ENCODE results near the gene SOCS4.

Gene SOCS4

DNA sequence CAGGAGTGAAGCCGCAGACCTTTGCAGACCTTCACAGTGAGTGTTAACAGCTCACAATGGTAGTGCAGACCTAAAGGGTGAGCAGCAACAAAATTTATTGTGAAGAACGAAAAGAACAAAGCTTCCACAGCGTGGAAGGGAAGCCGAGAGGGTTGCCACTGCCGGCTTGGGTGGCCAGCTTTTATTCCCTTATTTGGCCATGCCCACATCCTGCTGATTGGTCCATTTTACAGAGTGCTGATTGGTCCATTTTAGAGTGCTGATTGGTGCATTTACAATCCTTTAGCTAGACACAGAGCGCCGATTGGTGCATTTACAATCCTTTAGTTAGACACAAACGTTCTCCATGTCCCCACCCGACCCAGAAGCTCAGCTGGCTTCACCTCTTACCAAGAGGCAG lies 59.9 kb downstream of the SOCS4 start:
- TF ChIP-seq, protein P1, sequence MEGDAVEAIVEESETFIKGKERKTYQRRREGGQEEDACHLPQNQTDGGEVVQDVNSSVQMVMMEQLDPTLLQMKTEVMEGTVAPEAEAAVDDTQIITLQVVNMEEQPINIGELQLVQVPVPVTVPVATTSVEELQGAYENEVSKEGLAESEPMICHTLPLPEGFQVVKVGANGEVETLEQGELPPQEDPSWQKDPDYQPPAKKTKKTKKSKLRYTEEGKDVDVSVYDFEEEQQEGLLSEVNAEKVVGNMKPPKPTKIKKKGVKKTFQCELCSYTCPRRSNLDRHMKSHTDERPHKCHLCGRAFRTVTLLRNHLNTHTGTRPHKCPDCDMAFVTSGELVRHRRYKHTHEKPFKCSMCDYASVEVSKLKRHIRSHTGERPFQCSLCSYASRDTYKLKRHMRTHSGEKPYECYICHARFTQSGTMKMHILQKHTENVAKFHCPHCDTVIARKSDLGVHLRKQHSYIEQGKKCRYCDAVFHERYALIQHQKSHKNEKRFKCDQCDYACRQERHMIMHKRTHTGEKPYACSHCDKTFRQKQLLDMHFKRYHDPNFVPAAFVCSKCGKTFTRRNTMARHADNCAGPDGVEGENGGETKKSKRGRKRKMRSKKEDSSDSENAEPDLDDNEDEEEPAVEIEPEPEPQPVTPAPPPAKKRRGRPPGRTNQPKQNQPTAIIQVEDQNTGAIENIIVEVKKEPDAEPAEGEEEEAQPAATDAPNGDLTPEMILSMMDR (conservative IDR thresholded peaks at IDR 0.05; ENCODE audit: low read depth, low read length) = no peak
- no peak overlapping the region for H3K4me3 ChIP-seq (ENCODE audit: low read length)
- DNase-seq (ENCODE audit: low read depth) = no peak

DNA sequence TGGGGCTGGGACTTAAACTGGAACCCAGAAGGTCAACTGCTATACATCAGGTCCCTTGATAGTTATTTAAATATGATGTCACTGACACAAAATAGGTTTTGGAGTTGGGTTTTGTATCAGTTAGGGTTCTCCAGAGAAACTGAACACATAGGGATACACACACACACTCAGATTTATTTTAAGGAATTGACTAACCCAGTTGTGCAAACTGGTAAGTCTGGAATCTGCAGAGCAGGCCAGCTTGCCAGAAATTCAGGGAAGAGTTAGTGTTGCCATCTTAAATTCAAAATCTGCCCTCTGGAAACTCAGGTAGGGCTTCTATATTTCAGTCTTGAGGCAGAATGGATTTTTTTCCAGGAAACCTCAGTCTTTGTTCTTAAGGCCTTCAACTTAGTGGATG lies 61.3 kb downstream of the SOCS4 start:
- TF ChIP-seq, protein P1 (conservative IDR thresholded peaks at IDR 0.05; ENCODE audit: low read depth, low read length) = no peak
- H3K4me3 ChIP-seq (ENCODE audit: low read length) = no peak overlapping the region
- no peak for DNase-seq (ENCODE audit: low read depth)

DNA sequence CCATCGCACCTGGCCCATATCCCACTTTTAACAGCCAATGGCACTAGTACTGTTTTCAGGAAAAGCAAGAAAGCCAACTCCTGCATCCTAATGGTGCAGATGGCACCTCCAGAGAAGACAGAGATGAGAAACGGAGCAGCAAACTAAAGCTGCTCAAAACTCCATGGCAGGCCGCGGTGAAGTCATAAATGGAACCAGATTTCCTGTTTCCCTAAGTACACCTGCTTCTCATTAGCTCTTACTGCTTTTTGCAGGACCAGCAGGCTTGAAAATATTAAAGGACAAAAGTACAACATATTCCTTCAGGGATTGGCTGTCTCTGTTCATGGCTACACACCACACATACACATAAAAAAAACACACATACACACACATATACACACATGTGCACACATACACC lies 65.3 kb downstream of the SOCS4 start:
- no peak overlapping the region for H3K4me3 ChIP-seq (ENCODE audit: low read length)
- DNase-seq (ENCODE audit: low read depth) = no peak
- TF ChIP-seq, protein P1 (conservative IDR thresholded peaks at IDR 0.05; ENCODE audit: low read depth, low read length) = no peak

DNA sequence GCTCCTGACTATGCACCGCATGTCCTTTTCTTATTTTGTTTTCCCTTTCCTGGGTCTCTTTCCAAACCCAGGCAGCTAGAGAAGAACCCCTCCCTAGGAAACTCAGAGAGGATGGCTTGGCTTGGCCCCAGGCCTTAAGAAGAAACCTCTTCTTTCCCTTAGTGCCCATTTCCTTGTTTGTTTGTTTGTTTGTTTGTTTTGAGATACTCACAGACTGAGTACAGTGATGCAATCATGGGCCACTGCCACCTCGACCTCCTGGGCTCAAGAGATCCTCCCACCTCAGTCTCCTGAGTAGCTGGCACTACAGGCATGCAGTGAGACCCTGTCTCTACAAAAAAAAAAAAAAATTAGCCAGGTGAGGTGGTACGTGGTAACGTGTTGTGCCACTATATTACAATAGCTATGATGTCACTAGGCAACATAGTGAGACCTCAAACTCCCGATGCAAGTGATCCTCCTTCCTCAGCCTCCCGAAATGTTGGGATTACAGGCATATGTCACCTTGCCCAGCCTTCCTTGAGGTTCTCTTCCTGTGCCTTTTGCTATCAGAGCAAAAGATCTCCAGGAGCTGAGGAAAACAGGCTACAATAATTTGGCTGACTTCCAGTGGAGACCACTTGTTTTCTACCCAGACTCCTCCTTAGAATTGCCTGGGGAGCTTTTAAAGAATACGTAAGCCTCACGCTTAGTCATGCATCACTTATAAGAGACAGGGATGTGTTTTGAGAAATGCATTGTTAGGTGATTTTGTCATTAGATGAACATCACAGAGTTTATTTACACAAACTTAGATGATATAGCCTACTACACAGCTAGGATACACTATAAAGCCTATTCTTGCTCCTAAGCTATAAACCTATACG lies 67.5 kb downstream of the SOCS4 start:
- H3K4me3 ChIP-seq (ENCODE audit: low read length) = no peak overlapping the region
- DNase-seq (ENCODE audit: low read depth) = no peak
- TF ChIP-seq, protein P1 (conservative IDR thresholded peaks at IDR 0.05; ENCODE audit: low read depth, low read length) = no peak

DNA sequence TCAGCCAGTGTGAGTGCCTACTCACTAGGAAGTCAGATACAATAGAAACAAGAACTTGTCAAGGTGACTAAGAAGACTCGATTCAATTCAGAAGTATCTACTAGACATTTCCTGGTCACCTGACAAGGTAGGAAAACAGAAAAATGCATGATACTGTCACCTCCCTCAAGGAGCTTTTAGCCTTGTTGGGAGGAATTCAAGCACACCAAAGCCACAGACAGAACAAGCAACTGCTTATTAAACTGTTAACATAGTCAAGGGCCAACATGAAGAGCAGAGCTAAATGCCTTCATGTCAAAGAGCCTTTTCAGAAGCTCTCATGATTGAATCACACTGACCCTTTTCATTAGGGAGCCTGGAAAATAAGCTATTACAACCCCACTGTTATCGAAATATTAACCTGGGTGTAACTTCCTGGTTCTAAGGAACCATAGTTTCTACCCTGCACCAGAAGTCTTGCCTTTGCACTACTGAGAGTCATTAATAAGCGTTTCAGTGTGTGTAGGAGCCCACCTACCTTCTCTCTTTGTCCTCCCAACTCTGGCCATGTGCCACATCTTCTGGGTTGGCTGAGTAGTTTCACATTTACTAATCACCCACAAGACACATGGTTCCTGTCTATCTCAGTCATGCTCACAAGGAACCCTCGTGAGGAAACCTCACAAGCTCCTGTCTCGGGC lies 71.0 kb downstream of the SOCS4 start:
- no peak for DNase-seq (ENCODE audit: low read depth)
- TF ChIP-seq, protein P1 (conservative IDR thresholded peaks at IDR 0.05; ENCODE audit: low read depth, low read length) = no peak
- no peak overlapping the region for H3K4me3 ChIP-seq (ENCODE audit: low read length)

DNA sequence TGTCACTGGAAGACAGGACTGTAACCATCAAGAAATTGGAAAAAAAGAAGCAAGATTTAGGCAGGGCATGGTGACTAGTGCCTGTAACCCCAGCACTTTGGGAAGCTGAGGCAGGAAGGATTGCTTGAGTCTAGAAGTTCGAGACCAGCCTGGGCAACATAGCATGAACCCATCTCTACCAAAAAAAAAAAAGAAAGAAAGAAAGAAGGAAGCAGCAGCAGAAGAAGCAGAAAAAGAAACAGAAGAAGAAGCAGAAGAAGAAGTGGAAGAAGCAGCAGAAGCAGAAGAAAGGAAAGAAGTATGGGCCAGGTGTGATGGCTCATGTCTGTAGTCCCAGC lies 71.5 kb downstream of the SOCS4 start:
- no peak for DNase-seq (ENCODE audit: low read depth)
- TF ChIP-seq, protein P1 (conservative IDR thresholded peaks at IDR 0.05; ENCODE audit: low read depth, low read length) = no peak
- H3K4me3 ChIP-seq (ENCODE audit: low read length) = no peak overlapping the region
